CD14-positive monocyte (primary cell): Measurements from ENCODE around the gene RBM17. TPM values are rescaled to one million over a fixed set of nuclear protein-coding genes. Genes with fewer than 3 reads are reported as not detected.
A peak's percentile ranks its signal among the peaks of the same experiment; 100 is the strongest.

Source experiments
- DNase-seq, 3 donors: peaks; one replicate each; pipeline ENCODE4 v3.0.0-alpha.2; 2011 to 2022
- H2AFZ ChIP-seq: 2 replicates; pipeline ENCODE4 v1.6.0; 2012; ENCODE audit warnings: mild to moderate bottlenecking, low read depth, low read length, inconsistent platforms; ENCODE audit not compliant: insufficient read depth, poor library complexity, severe bottlenecking
- H3K27ac ChIP-seq, 2 donors: 1 replicate in 1 of 2; 2 replicates in 1 of 2; pipeline ENCODE4 v1.5.1; 2012 to 2013; ENCODE audit warnings: low read length in 2 of 2, control low read depth in 1 of 2, inconsistent platforms in 1 of 2, low read depth in 1 of 2, mild to moderate bottlenecking in 1 of 2
- H3K27me3 ChIP-seq, 2 donors: one replicate each; pipeline versions ENCODE4 v1.6.0 to v1.6.1; 2011 to 2013; ENCODE audit warnings: low read length in 2 of 2; ENCODE audit not compliant: control insufficient read depth in 2 of 2, insufficient read depth in 2 of 2
- H3K36me3 ChIP-seq, 2 donors: replicated peaks in 1 of 2; 1 replicate in 1 of 2; 2 replicates in 1 of 2; pipeline versions ENCODE4 v1.5.1 to v1.6.1; 2012 to 2013; ENCODE audit warnings: low read length in 2 of 2, control low read depth in 1 of 2, inconsistent platforms in 1 of 2, mild to moderate bottlenecking in 1 of 2; ENCODE audit not compliant: insufficient read depth in 2 of 2, control insufficient read depth in 1 of 2
- H3K4me1 ChIP-seq, 2 donors: 1 replicate in 1 of 2; 2 replicates in 1 of 2; pipeline versions ENCODE4 v1.5.1 to v1.6.1; 2012 to 2013; ENCODE audit warnings: low read length in 2 of 2, control low read depth in 1 of 2, inconsistent platforms in 1 of 2, mild to moderate bottlenecking in 1 of 2, moderate library complexity in 1 of 2; ENCODE audit not compliant: insufficient read depth in 2 of 2, control insufficient read depth in 1 of 2
- H3K4me2 ChIP-seq: replicated peaks from 2 replicates; pipeline ENCODE3; 2012; ENCODE audit warnings: low read length, moderate library complexity, mild to moderate bottlenecking; ENCODE audit not compliant: poor library complexity, severe bottlenecking; ENCODE audit errors: extremely low read depth
- H3K4me3 ChIP-seq, 3 experiments: fragments of 200-600 bp in 1 of 3; sonication (generic) in 1 of 3; replicated peaks in 1 of 3; 1 replicate in 2 of 3; 2 replicates in 1 of 3; pipeline ENCODE4 v1.5.1; 2011 to 2013; ENCODE audit warnings: low read length in 3 of 3, mild to moderate bottlenecking in 3 of 3, control low read depth in 2 of 3, low read depth in 2 of 3, inconsistent platforms in 1 of 3, moderate library complexity in 1 of 3
- H3K79me2 ChIP-seq: 2 replicates; pipeline ENCODE4 v1.6.0; 2012; ENCODE audit warnings: mild to moderate bottlenecking, control low read depth, inconsistent platforms, low read length, moderate library complexity; ENCODE audit not compliant: insufficient read depth
- H3K9ac ChIP-seq: 2 replicates; pipeline ENCODE4 v1.6.0; 2017; ENCODE audit warnings: low read length, mild to moderate bottlenecking; ENCODE audit not compliant: insufficient read depth, poor library complexity, severe bottlenecking
- H3K9me3 ChIP-seq, 2 donors: replicated peaks in 1 of 2; 1 replicate in 1 of 2; 2 replicates in 1 of 2; pipeline versions ENCODE4 v1.5.1 to v1.6.1; 2012 to 2013; ENCODE audit warnings: low read length in 2 of 2, control low read depth in 1 of 2; ENCODE audit not compliant: control insufficient read depth in 1 of 2, insufficient read depth in 1 of 2
- H4K20me1 ChIP-seq: 2 replicates; pipeline ENCODE4 v1.6.0; 2012; ENCODE audit warnings: mild to moderate bottlenecking, low read length, control low read depth, moderate library complexity; ENCODE audit not compliant: insufficient read depth
- H3K27ac Mint-ChIP-seq, 7 donors: one replicate each; pipeline ENCODE4 v1.8.0; 2020; ENCODE audit warnings: mild to moderate bottlenecking in 7 of 7, mixed read lengths in 7 of 7, moderate library complexity in 6 of 7, inconsistent platforms in 2 of 7
- H3K27me3 Mint-ChIP-seq, 3 donors: one replicate each; pipeline ENCODE4 v1.8.0; 2021 to 2022; ENCODE audit warnings: low read depth in 3 of 3, mild to moderate bottlenecking in 3 of 3, mixed read lengths in 3 of 3, moderate library complexity in 3 of 3, inconsistent platforms in 1 of 3
- H3K36me3 Mint-ChIP-seq, 2 donors: one replicate each; pipeline ENCODE4 v1.8.0; 2020; ENCODE audit warnings: mixed read lengths in 2 of 2, inconsistent platforms in 1 of 2, mild to moderate bottlenecking in 1 of 2
- H3K4me1 Mint-ChIP-seq: one replicate; pipeline ENCODE4 v1.8.0; 2020; ENCODE audit warnings: mild to moderate bottlenecking, mixed read lengths
- H3K4me3 Mint-ChIP-seq, 2 donors: one replicate each; pipeline ENCODE4 v1.8.0; 2020; ENCODE audit warnings: mild to moderate bottlenecking in 2 of 2, mixed read lengths in 2 of 2, moderate library complexity in 1 of 2
- H3K9me3 Mint-ChIP-seq, 7 donors: one replicate each; pipeline ENCODE4 v1.8.0; 2020 to 2022; ENCODE audit warnings: mixed read lengths in 7 of 7, mild to moderate bottlenecking in 6 of 7, moderate library complexity in 6 of 7, inconsistent platforms in 2 of 7
- CTCF ChIP-seq: fragments of 200-600 bp; IDR thresholded peaks from one replicate; pipeline ENCODE4 v1.8.0; 2022; ENCODE audit warnings: antibody characterized with exemption, mild to moderate bottlenecking
- WGBS: methylation state at CpG from one replicate; pipeline ENCODE4 v1.1.5; 2013; ENCODE audit warnings: missing lambda C conversion rate; ENCODE audit not compliant: insufficient coverage; 5-methylcytosine and 5-hydroxymethylcytosine counted together
- intact Hi-C, 2 donors: fragments of 100-400 bp; cut with micrococcal nuclease; formaldehyde crosslinking; loops; one replicate each; pipeline versions ENCODE4 v1.15.0 to v1.15.1; 2023
- polyA plus RNA-seq, 3 donors: library from polyadenylated mRNA; depleted of rRNA in 1 of 3; unstranded in 2 of 3; stranded (reverse) in 1 of 3; fragments of 300-500 nt in 2 of 3; fragments of >200 nt in 1 of 3; fragmentation: Illumina TruSeq in 2 of 3; gene quantifications; 1 replicate in 2 of 3; 2 replicates in 1 of 3; pipeline ENCODE4 v1.2.3, GENCODE V29; 2012 to 2021

Gene RBM17
- polyA plus RNA-seq, 3 donors, result 37.2 to 51.4 (median 44.5) TPM

- H3K27me3 Mint-ChIP-seq, result peaks cover 0 to 6% (median 3%) of the 10 kb centered on the region in 3 donors
- peak overlapping the region; percentile 96 to 98 for H3K4me3 Mint-ChIP-seq
- Histone ChIP-seq H3K4me2 (peak overlapping the region; percentile 98), H2AFZ (peak overlapping the region; percentile 65), H3K4me3 (peak overlapping the region; percentile 58 to 97 (median 69)), H3K9ac (peak overlapping the region; percentile 94), H4K20me1 (peaks cover 53% of the 10 kb centered on the region), H3K36me3 (no peaks in the 10 kb centered on the region), H3K27me3 (no peaks in the 10 kb centered on the region), H3K9me3 (no peaks in the 10 kb centered on the region), H3K4me1 (peaks cover 54 to 58% of the 10 kb centered on the region in 2 donors), H3K79me2 (peaks cover 57% of the 10 kb centered on the region), H3K27ac (peak overlapping the region; percentile 27 to 80)
- H3K27ac Mint-ChIP-seq, result peak overlapping the region; percentile 81 to 96 (median 89)
- peaks cover 56% of the 10 kb centered on the region for H3K4me1 Mint-ChIP-seq
- TF ChIP-seq CTCF, result no peak
- peak in 1 of 3 donors; percentile 29 for DNase-seq
- intact Hi-C loops, result loop anchor here in 1 of 2 donors (5.0 kb wide), 2 partner anchors 113 to 318 kb away; partner anchors contain the start of gene PFKFB3
- peaks cover 0 to 2% of the 10 kb centered on the region in 2 donors for H3K36me3 Mint-ChIP-seq
- WGBS, result 1% methylated on average over 48 of the region's 53 CpGs
- peaks cover 0 to 4% (median 0%) of the 10 kb centered on the region in 7 donors for H3K9me3 Mint-ChIP-seq
Measured at GRCh38 chr10:6089334-6090219, 743 bp downstream of the RBM17 start.

GRCh38 chr10:6091630-6092029 is 2.8 kb downstream of the RBM17 start:
- H3K4me1 ChIP-seq, result peaks cover 48 to 52% of the 10 kb centered on the region in 2 donors
- 50% methylated on average over 1 of the region's 1 CpG for WGBS
- peak overlapping the region in 1 of 2 donors; percentile 59 for H3K4me3 Mint-ChIP-seq
- H3K9ac ChIP-seq, result no peak overlapping the region
- no peak overlapping the region for H2AFZ ChIP-seq
- H3K27ac Mint-ChIP-seq, result peak overlapping the region in 6 of 7 donors; percentile 3 to 78 (median 51)
- H3K36me3 ChIP-seq, result peaks cover under 1 to 5% of the 10 kb centered on the region in 2 donors
- H3K79me2 ChIP-seq, result peaks cover 78% of the 10 kb centered on the region
- H3K27ac ChIP-seq, result peak overlapping the region in 1 of 2 donors; percentile 22
- peaks cover 58% of the 10 kb centered on the region for H3K4me1 Mint-ChIP-seq
- peaks cover 0 to 6% (median 0%) of the 10 kb centered on the region in 3 donors for H3K27me3 Mint-ChIP-seq
- H3K9me3 Mint-ChIP-seq, result peaks cover 0 to 4% (median 0%) of the 10 kb centered on the region in 7 donors
- peak overlapping the region in 1 of 3 experiments; percentile 22 for H3K4me3 ChIP-seq
- H3K9me3 ChIP-seq, result no peaks in the 10 kb centered on the region
- H4K20me1 ChIP-seq, result peaks cover 73% of the 10 kb centered on the region
- H3K4me2 ChIP-seq, result peak overlapping the region; percentile 46
- no peaks in the 10 kb centered on the region for H3K27me3 ChIP-seq
- DNase-seq, result no peak
- H3K36me3 Mint-ChIP-seq, result peaks cover 2 to 10% of the 10 kb centered on the region in 2 donors
- intact Hi-C loops, result loop anchor here in 1 of 2 donors (5.0 kb wide), 2 partner anchors 111 to 316 kb away; partner anchors contain the start of gene PFKFB3
- no peak for TF ChIP-seq CTCF
